K562 (cell line): ENCODE measurements around the gene MAGOHB. TPM values are rescaled to one million over a fixed set of nuclear protein-coding genes. Genes with fewer than 3 reads are reported as not detected.

Experiments
- ATAC-seq: fragments of 200-7000 bp; cut with Tn5 transposase; 3 replicates; pipeline ENCODE4 v1.9.1; 2020; ENCODE audit warnings: moderate library complexity
- BruUV-seq: library from RNA; stranded (reverse); fragments of 400-500 nt; replicated peaks from 2 replicates; lab custom pipeline; 2021; lab: Mats Ljungman, UMichigan
- CTCF ChIA-PET: fragments of 300-600 bp; formaldehyde crosslinking; extraction: SDS; loops from one replicate; lab custom pipeline; 2021; ENCODE audit warnings: low intra/inter-chr PET ratio; lab: Yijun Ruan, JAX
- POLR2A ChIA-PET: fragments of 300-600, 350-650 bp; sonication (Branson Sonifier 250); formaldehyde crosslinking; extraction: SDS; loops from one replicate; lab custom pipeline; 2021; ENCODE audit warnings: antibody characterized with exemption, inconsistent platforms; lab: Yijun Ruan, JAX
- DNase-seq, 4 experiments: peaks; one replicate each; pipeline versions ENCODE4 v3.0.0 to v3.0.0-alpha.2; 2011 to 2018; ENCODE audit warnings: low spot score in 3 of 4, mixed read lengths in 3 of 4; ENCODE audit errors: extremely low read depth in 1 of 4
- FAIRE-seq: peaks from 2 replicates; lab custom pipeline; 2011; peaks lifted over from hg19 to GRCh38; lab: Jason Lieb, UNC
- H2AFZ ChIP-seq: 2 replicates; pipeline ENCODE4 v1.6.0; 2011; ENCODE audit warnings: low read depth, low read length, control low read depth, inconsistent platforms
- H3K27ac ChIP-seq: fragments of 200-600 bp; 3 replicates; pipeline ENCODE4 v1.8.0; 2011; ENCODE audit warnings: low read depth, mild to moderate bottlenecking, control low read depth, inconsistent platforms, low read length, moderate library complexity, mixed read lengths; ENCODE audit errors: extremely low read depth
- H3K27me3 ChIP-seq, 2 experiments: fragments of 300-600 bp in 1 of 2; 2 replicates in 1 of 2; 3 replicates in 1 of 2; pipeline versions ENCODE4 v1.6.0 to v1.8.0; 2011; ENCODE audit warnings: inconsistent platforms in 2 of 2, low read length in 2 of 2, mild to moderate bottlenecking in 1 of 2, mixed read lengths in 1 of 2, moderate library complexity in 1 of 2; ENCODE audit not compliant: control insufficient read depth in 2 of 2, insufficient read depth in 2 of 2
- H3K36me3 ChIP-seq: fragments of 300-600 bp; 3 replicates; pipeline ENCODE4 v1.8.0; 2011; ENCODE audit warnings: mild to moderate bottlenecking, low read length, inconsistent platforms; ENCODE audit not compliant: control insufficient read depth, insufficient read depth
- H3K4me1 ChIP-seq, 2 experiments: fragments of 200-600 bp in 1 of 2; replicated peaks in 1 of 2; 2 replicates in 1 of 2; 3 replicates in 1 of 2; pipeline versions ENCODE4 v1.5.1 to v1.8.0; 2011; ENCODE audit warnings: inconsistent platforms in 2 of 2, low read length in 2 of 2, mild to moderate bottlenecking in 1 of 2, mixed read lengths in 1 of 2, moderate library complexity in 1 of 2; ENCODE audit not compliant: control insufficient read depth in 2 of 2, insufficient read depth in 2 of 2
- H3K4me2 ChIP-seq: 2 replicates; pipeline ENCODE4 v1.6.1; 2011; ENCODE audit warnings: low read length, control low read depth, inconsistent platforms, mixed read lengths; ENCODE audit not compliant: insufficient read depth
- H3K4me3 ChIP-seq: fragments of 200-600 bp; sonication (generic), shearing (Covaris generic); 2 replicates; pipeline ENCODE4 v1.5.1; 2016; ENCODE audit warnings: control low read depth, inconsistent platforms
- H3K79me2 ChIP-seq: fragments of 200-600 bp; 3 replicates; pipeline ENCODE4 v1.8.0; 2011; ENCODE audit warnings: low read length, inconsistent platforms; ENCODE audit not compliant: control insufficient read depth, insufficient read depth
- H3K9ac ChIP-seq, 2 experiments: 2 replicates each; pipeline versions ENCODE4 v1.6.0 to v1.6.1; 2011; ENCODE audit warnings: low read depth in 2 of 2, low read length in 2 of 2, control low read depth in 1 of 2, inconsistent platforms in 1 of 2, mild to moderate bottlenecking in 1 of 2, mixed read lengths in 1 of 2; ENCODE audit not compliant: insufficient read depth in 1 of 2
- H3K9me1 ChIP-seq: one replicate; pipeline ENCODE4 v1.6.0; 2011; ENCODE audit warnings: inconsistent platforms, mild to moderate bottlenecking, low read length, moderate library complexity; ENCODE audit not compliant: control insufficient read depth, insufficient read depth
- H3K9me3 ChIP-seq: replicated peaks from 2 replicates; pipeline ENCODE4 v1.5.1; 2011; ENCODE audit warnings: low read depth, low read length, inconsistent platforms; ENCODE audit not compliant: control insufficient read depth, insufficient read depth
- H4K20me1 ChIP-seq: replicated peaks from 2 replicates; pipeline ENCODE4 v1.6.1; 2011; ENCODE audit warnings: low read length, inconsistent platforms, mixed read lengths; ENCODE audit not compliant: control insufficient read depth, insufficient read depth
- ATF6 ChIP-seq: sonication (generic); formaldehyde crosslinking; IDR thresholded peaks from 2 replicates; pipeline ENCODE4 v1.4.0; 2020; ENCODE audit warnings: mild to moderate bottlenecking, missing genetic modification reagents
- DPF2 ChIP-seq: fragments of 450-650 bp; IDR thresholded peaks from 2 replicates; pipeline ENCODE4 v1.6.1; 2016
- ELF2 ChIP-seq: fragments of 250-450 bp; sonication (Bioruptor Pico); IDR thresholded peaks from 2 replicates; pipeline ENCODE4 v1.5.0; 2021; ENCODE audit warnings: mild to moderate bottlenecking
- HDAC2 ChIP-seq: fragments of 450-650 bp; IDR thresholded peaks from 2 replicates; pipeline ENCODE4 v1.6.1; 2016; ENCODE audit warnings: mild to moderate bottlenecking
- HES1 ChIP-seq: fragments of 450-650 bp; IDR thresholded peaks from 2 replicates; pipeline ENCODE4 v1.6.1; 2016; ENCODE audit warnings: low read depth, mild to moderate bottlenecking, moderate library complexity
- HNRNPL ChIP-seq: fragments of 200-400 bp; formaldehyde crosslinking; IDR thresholded peaks from 2 replicates; pipeline ENCODE4 v1.6.1; 2017; ENCODE audit warnings: low read depth, mild to moderate bottlenecking, low read length
- MEF2A ChIP-seq: IDR thresholded peaks from 2 replicates; pipeline ENCODE4 v1.6.1; 2011; ENCODE audit warnings: low read depth, mild to moderate bottlenecking, low read length, moderate library complexity; ENCODE audit not compliant: control insufficient read depth
- MIER1 ChIP-seq: fragments of 450-650 bp; IDR thresholded peaks from 2 replicates; pipeline ENCODE4 v1.6.1; 2016; ENCODE audit warnings: antibody characterized with exemption, mild to moderate bottlenecking, low read depth
- RFX5 ChIP-seq: IDR thresholded peaks from 2 replicates; pipeline ENCODE4 v1.6.1; 2011; ENCODE audit warnings: low read depth, mild to moderate bottlenecking, improper control_type of control experiment, low read length
- SIN3A ChIP-seq, 2 experiments: fragments of 150-350 bp in 1 of 2; IDR thresholded peaks; 2 replicates each; pipeline ENCODE4 v1.6.1; 2011 to 2016; ENCODE audit warnings: borderline replicate concordance in 2 of 2, low read depth in 2 of 2, low read length in 2 of 2, mild to moderate bottlenecking in 2 of 2, moderate library complexity in 2 of 2; ENCODE audit not compliant: control insufficient read depth in 1 of 2
- SRSF1 ChIP-seq: fragments of 200-400 bp; formaldehyde crosslinking; IDR thresholded peaks from 2 replicates; pipeline ENCODE4 v1.6.1; 2017; ENCODE audit warnings: mild to moderate bottlenecking, low read depth, low read length, moderate library complexity
- SRSF3 ChIP-seq: fragments of 200-400 bp; formaldehyde crosslinking; IDR thresholded peaks from 2 replicates; pipeline ENCODE4 v1.6.1; 2016; ENCODE audit warnings: mild to moderate bottlenecking, low read length, moderate library complexity; ENCODE audit not compliant: insufficient read depth
- YY1 ChIP-seq, 3 experiments: IDR thresholded peaks; 2 replicates each; pipeline ENCODE4 v1.6.1; 2011; ENCODE audit warnings: low read length in 2 of 3, mild to moderate bottlenecking in 2 of 3, moderate library complexity in 2 of 3, borderline replicate concordance in 1 of 3, control low read depth in 1 of 3, low read depth in 1 of 3; ENCODE audit not compliant: insufficient read depth in 3 of 3, insufficient replicate concordance in 2 of 3, control insufficient read depth in 1 of 3, insufficient read length in 1 of 3; ENCODE audit errors: extremely low read depth in 1 of 3
- ZNF140 ChIP-seq: fragments of 250-450 bp; sonication (Bioruptor Pico); IDR thresholded peaks from 2 replicates; pipeline ENCODE4 v1.8.0; 2021; ENCODE audit warnings: moderate library complexity, mild to moderate bottlenecking, inconsistent platforms
- ZNF224 ChIP-seq: sonication (generic); formaldehyde crosslinking; IDR thresholded peaks from 2 replicates; pipeline ENCODE4 v1.8.0; 2022; ENCODE audit warnings: mild to moderate bottlenecking, missing genetic modification reagents
- ZNF507 ChIP-seq: conservative IDR thresholded peaks from 2 replicates; pipeline ENCODE4 v1.6.1; 2017; ENCODE audit warnings: missing genetic modification characterization, missing compliant biosample characterization
- ZSCAN32 ChIP-seq: fragments of 450-650 bp; formaldehyde crosslinking; IDR thresholded peaks from 2 replicates; pipeline ENCODE4 v1.4.0; 2020; ENCODE audit warnings: mild to moderate bottlenecking, moderate library complexity
- WGBS: fragments of 100-300 bp; shearing (Covaris generic); methylation state at CpG from one replicate; pipeline ENCODE4 v1.1.6; 2016; ENCODE audit warnings: low coverage, mixed read lengths; ENCODE audit not compliant: insufficient coverage; ENCODE audit errors: missing lambda C conversion rate; 5-methylcytosine and 5-hydroxymethylcytosine counted together
- in situ Hi-C: fragments of 300-500 bp; cut with MboI; formaldehyde crosslinking; loops from 4 replicates; pipeline ENCODE4 v1.15.0; 2018; ENCODE audit warnings: inconsistent platforms, mixed read lengths
- intact Hi-C: fragments of 100-400 bp; cut with micrococcal nuclease; formaldehyde crosslinking; loops from 2 replicates; pipeline ENCODE4 v1.14.2; 2022
- polyA plus RNA-seq, 8 experiments: library from polyadenylated mRNA; depleted of rRNA in 4 of 8; stranded (reverse) in 5 of 8; unstranded in 3 of 8; fragments of >200 nt; fragmentation: Nextera tagmentation in 2 of 8; fragmentation: Illumina TruSeq in 1 of 8; extraction: Ambion mirVana in 2 of 8; extraction: Trizol in 1 of 8; gene quantifications; 2 replicates each; pipeline versions ENCODE4 v1.2.1 to v1.2.3, GENCODE V29; 2011 to 2014; ENCODE audit warnings: inconsistent platforms in 1 of 8, missing spikeins in 1 of 8
- total RNA-seq, 7 experiments: library from RNA; depleted of rRNA in 6 of 7; stranded (reverse); fragments of >200 nt in 6 of 7; fragmentation: Illumina TruSeq in 2 of 7; extraction: Trizol in 2 of 7; gene quantifications; 2 replicates each; pipeline versions ENCODE4 v1.2.1 to v1.2.3, GENCODE V29; 2011 to 2021; ENCODE audit warnings: low replicate concordance in 1 of 7

Gene MAGOHB
- total and polyA plus RNA-seq, 9 of the 15 experiments (the other 6 are each of a cell fraction or from before 2014, with no cell fraction given): 34.5 to 177 (median 85.4) TPM

- H3K36me3 ChIP-seq: no peaks in the 10 kb centered on the region
- no peak for TF ChIP-seq MIER1
- no peak for TF ChIP-seq HNRNPL
- no peak for TF ChIP-seq ELF2 (CRISPR knock-in tag)
- TF ChIP-seq HES1: no peak
- no peak for TF ChIP-seq SIN3A (IDR thresholded peaks at IDR 0.05; ENCODE audit: borderline replicate concordance in 2 of 2, control insufficient read depth in 1 of 2, low read depth in 2 of 2, low read length in 2 of 2)
- no peak for TF ChIP-seq ZNF140
- no peak for TF ChIP-seq DPF2
- TF ChIP-seq SRSF3: no peak
- no peak for TF ChIP-seq ATF6 (CRISPR knock-in tag)
- TF ChIP-seq HDAC2: no peak
- TF ChIP-seq YY1 (IDR thresholded peaks at IDR 0.05; ENCODE audit: borderline replicate concordance in 1 of 3, control insufficient read depth in 1 of 3, extremely low read depth in 1 of 3, insufficient read depth in 3 of 3, insufficient read length in 1 of 3, insufficient replicate concordance in 2 of 3, low read depth in 1 of 3, low read length in 2 of 3): no peak
- no peak for TF ChIP-seq RFX5
- no peak for TF ChIP-seq ZNF224 (CRISPR knock-in tag)
- TF ChIP-seq MEF2A: no peak
- no peak for TF ChIP-seq ZNF507 (tag)
- no peak for TF ChIP-seq SRSF1
- TF ChIP-seq ZSCAN32 (CRISPR knock-in tag): no peak
- H3K9me3 ChIP-seq: no peaks in the 10 kb centered on the region
- intact Hi-C loops (no loop called here), in situ Hi-C loops (no loop called here)
- no peaks in the 10 kb centered on the region for H3K4me1 ChIP-seq
- WGBS: 20% methylated on average over 2 of the region's 2 CpGs
- no peak overlapping the region for H3K4me3 ChIP-seq
- BruUV-seq: no TSS peak
- no peak overlapping the region for H2AFZ ChIP-seq
- H3K9me1 ChIP-seq: no peaks in the 10 kb centered on the region
- H3K9ac ChIP-seq: no peak overlapping the region
- H3K79me2 ChIP-seq: no peaks in the 10 kb centered on the region
- no peak overlapping the region for H3K27ac ChIP-seq
- CTCF ChIA-PET: interaction anchor here (1.0 kb wide), 1 partner anchor 228 kb away, joined by 7 read pairs; no protein-coding TSS in a partner anchor
- H3K4me2 ChIP-seq: no peak overlapping the region
- POLR2A ChIA-PET: no interaction called here
- H4K20me1 ChIP-seq: no peaks in the 10 kb centered on the region
- ATAC-seq (no peak), FAIRE-seq (no peak), DNase-seq (no peak)
- H3K27me3 ChIP-seq: no peaks in the 10 kb centered on the region
These were observed 54.2 kb downstream of the MAGOHB start for GRCh38 chr12:10559244-10559643.
